SU-DHL-6 (cell line): ENCODE results near the gene TMTC1.

Source experiments
- H2AFZ ChIP-seq: fragments of 200-600 bp; sonication (generic); 2 replicates; pipeline ENCODE4 v1.6.1; 2014; ENCODE audit warnings: low read depth, mild to moderate bottlenecking, moderate library complexity, mixed read lengths, antibody characterized with exemption, low read length; ENCODE audit not compliant: severe bottlenecking
- H3F3A ChIP-seq: fragments of 200-600 bp; shearing (Covaris generic); 2 replicates; pipeline ENCODE4 v1.6.0; 2016; ENCODE audit warnings: antibody characterized with exemption, mild to moderate bottlenecking; ENCODE audit not compliant: insufficient read depth
- H3K27ac ChIP-seq: fragments of 200-600 bp; sonication (generic); 2 replicates; pipeline ENCODE4 v1.5.1; 2016; ENCODE audit warnings: low read depth, mild to moderate bottlenecking, low read length, moderate library complexity, mixed read lengths
- H3K27me3 ChIP-seq: fragments of 200-600 bp; sonication (generic), shearing (Covaris generic); 2 replicates; pipeline ENCODE4 v1.6.0; 2014; ENCODE audit warnings: mild to moderate bottlenecking, low read length
- H3K36me3 ChIP-seq: fragments of 200-600 bp; sonication (generic); 2 replicates; pipeline ENCODE4 v1.6.1; 2014; ENCODE audit warnings: mild to moderate bottlenecking, low read length, mixed read lengths
- H3K4me2 ChIP-seq: fragments of 300-600, 200-600 bp; shearing (Covaris generic), sonication (generic); 2 replicates; pipeline ENCODE4 v1.6.0; 2014; ENCODE audit warnings: low read length, low read depth, mild to moderate bottlenecking; ENCODE audit not compliant: poor library complexity, severe bottlenecking
- H3K4me3 ChIP-seq: fragments of 200-600 bp; sonication (generic); 2 replicates; pipeline ENCODE4 v1.5.1; 2014; ENCODE audit warnings: antibody characterized with exemption, low read length, mild to moderate bottlenecking, mixed read lengths; ENCODE audit not compliant: insufficient read depth, poor library complexity, severe bottlenecking
- H3K79me2 ChIP-seq: fragments of 200-600 bp; sonication (generic); 2 replicates; pipeline ENCODE4 v1.6.1; 2014; ENCODE audit warnings: mild to moderate bottlenecking, low read length, moderate library complexity; ENCODE audit not compliant: insufficient read depth
- H3K9ac ChIP-seq: fragments of 200-600 bp; sonication (generic); 2 replicates; pipeline ENCODE4 v1.7.0; 2014; ENCODE audit warnings: mild to moderate bottlenecking, low read length
- H3K9me2 ChIP-seq: fragments of 200-600 bp; sonication (generic); replicated peaks from 2 replicates; pipeline ENCODE4 v1.6.1; 2014; ENCODE audit warnings: low read length; ENCODE audit not compliant: insufficient read depth
- H3K9me3 ChIP-seq: fragments of 200-600 bp; sonication (generic); 2 replicates; pipeline ENCODE4 v1.6.1; 2014; ENCODE audit warnings: low read length, mixed read lengths; ENCODE audit not compliant: insufficient read depth
- H4K20me1 ChIP-seq: fragments of 200-600 bp; sonication (generic); 2 replicates; pipeline ENCODE4 v1.6.1; 2014; ENCODE audit warnings: low read depth, mild to moderate bottlenecking, antibody characterized with exemption, low read length, moderate library complexity, mixed read lengths
- CTCF ChIP-seq: fragments of 200-600 bp; sonication (generic); IDR thresholded peaks from one replicate; pipeline ENCODE4 v1.5.1; 2017; ENCODE audit warnings: antibody characterized with exemption, mild to moderate bottlenecking, low read length, moderate library complexity; ENCODE audit not compliant: insufficient read depth, poor library complexity, severe bottlenecking
- EZH2phosphoT487 ChIP-seq: fragments of 200-600 bp; sonication (generic), shearing (Covaris generic); conservative IDR thresholded peaks from 2 replicates; pipeline ENCODE4 v1.6.1; 2018; ENCODE audit warnings: mild to moderate bottlenecking, antibody characterized with exemption, low read length, moderate library complexity, mixed read lengths

TMTC1 gene

GRCh38 chr12:29768372-29768771 is 15.4 kb downstream of the TMTC1 start:
- Histone ChIP-seq H3K9me3 (no peaks in the 10 kb centered on the region), H4K20me1 (no peaks in the 10 kb centered on the region), H3K9me2 (no peaks in the 10 kb centered on the region), H3F3A (no peaks in the 10 kb centered on the region), H3K9ac (no peak overlapping the region), H3K27me3 (no peaks in the 10 kb centered on the region), H3K4me2 (no peak overlapping the region), H3K4me3 (no peak overlapping the region), H3K36me3 (no peaks in the 10 kb centered on the region), H3K27ac (no peak overlapping the region), H3K79me2 (no peaks in the 10 kb centered on the region), H2AFZ (no peak overlapping the region)
- TF ChIP-seq CTCF (no peak), EZH2phosphoT487 (no peak)

GRCh38 chr12:29763301-29763683 is 20.4 kb downstream of the TMTC1 start:
- H3K9ac ChIP-seq = no peak overlapping the region

GRCh38 chr12:29762637-29763300 is 21.0 kb downstream of the TMTC1 start:
- Histone ChIP-seq H3K27me3 (no peaks in the 10 kb centered on the region), H3K36me3 (no peaks in the 10 kb centered on the region), H3K9ac (no peak overlapping the region), H2AFZ (no peak overlapping the region), H3K27ac (no peak overlapping the region), H4K20me1 (no peaks in the 10 kb centered on the region), H3K79me2 (no peaks in the 10 kb centered on the region), H3K4me3 (no peak overlapping the region), H3F3A (no peaks in the 10 kb centered on the region), H3K9me2 (no peaks in the 10 kb centered on the region), H3K4me2 (no peak overlapping the region), H3K9me3 (no peaks in the 10 kb centered on the region)
- TF ChIP-seq CTCF (no peak), EZH2phosphoT487 (no peak)

More at GRCh38 chr12:29763301-29763683, 20.4 kb downstream of the TMTC1 start:
- H3K27me3 ChIP-seq = no peaks in the 10 kb centered on the region
- H3K9me3 ChIP-seq = no peaks in the 10 kb centered on the region
- TF ChIP-seq EZH2phosphoT487 = no peak
- no peak for TF ChIP-seq CTCF
- H4K20me1 ChIP-seq = no peaks in the 10 kb centered on the region
- H2AFZ ChIP-seq = no peak overlapping the region
- H3K4me2 ChIP-seq = no peak overlapping the region
- no peaks in the 10 kb centered on the region for H3K79me2 ChIP-seq
- H3K9me2 ChIP-seq = no peaks in the 10 kb centered on the region
- no peak overlapping the region for H3K4me3 ChIP-seq
- no peak overlapping the region for H3K27ac ChIP-seq
- H3K36me3 ChIP-seq = no peaks in the 10 kb centered on the region
- H3F3A ChIP-seq = no peaks in the 10 kb centered on the region
